ENCODE results near the gene OR52B6.

DNA sequence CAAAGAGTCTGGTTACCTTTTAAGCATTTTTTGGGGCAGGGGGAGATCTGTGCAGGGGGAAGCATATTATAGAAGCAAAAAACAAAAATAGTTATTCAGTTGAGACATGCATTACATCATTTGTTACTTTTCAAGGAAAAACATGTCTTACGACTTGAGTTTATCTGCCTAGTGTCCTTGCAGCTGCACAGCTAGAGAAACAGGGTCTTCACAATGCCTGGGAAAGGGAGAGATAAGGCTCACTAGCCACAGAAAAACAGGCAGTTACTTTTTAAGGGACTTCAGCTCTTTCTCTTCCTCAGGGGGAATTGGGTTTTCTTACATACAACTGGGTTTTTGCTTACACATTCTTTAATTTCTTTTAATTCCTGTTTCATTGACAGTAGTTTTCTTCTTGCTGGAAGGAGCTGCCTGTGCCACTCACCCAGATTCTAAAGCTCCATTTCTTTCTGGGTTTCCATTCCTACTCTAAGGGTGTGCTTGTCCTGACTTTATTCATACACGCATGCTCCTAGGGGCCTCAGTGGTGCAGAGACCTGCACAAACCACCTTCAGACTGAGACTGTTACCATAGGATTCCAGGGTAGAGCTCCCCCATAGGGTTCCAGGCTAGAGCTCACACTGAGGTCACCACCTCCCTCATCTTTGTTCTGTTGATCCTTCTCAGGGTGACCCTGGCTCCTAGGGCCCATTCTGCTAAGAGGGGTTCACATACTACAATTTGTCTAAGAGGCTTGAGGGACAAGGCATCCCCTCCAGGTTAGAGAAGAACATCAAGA is 49.4 kb upstream of the OR52B6 start:
- TF ChIP-seq, protein P1, sequence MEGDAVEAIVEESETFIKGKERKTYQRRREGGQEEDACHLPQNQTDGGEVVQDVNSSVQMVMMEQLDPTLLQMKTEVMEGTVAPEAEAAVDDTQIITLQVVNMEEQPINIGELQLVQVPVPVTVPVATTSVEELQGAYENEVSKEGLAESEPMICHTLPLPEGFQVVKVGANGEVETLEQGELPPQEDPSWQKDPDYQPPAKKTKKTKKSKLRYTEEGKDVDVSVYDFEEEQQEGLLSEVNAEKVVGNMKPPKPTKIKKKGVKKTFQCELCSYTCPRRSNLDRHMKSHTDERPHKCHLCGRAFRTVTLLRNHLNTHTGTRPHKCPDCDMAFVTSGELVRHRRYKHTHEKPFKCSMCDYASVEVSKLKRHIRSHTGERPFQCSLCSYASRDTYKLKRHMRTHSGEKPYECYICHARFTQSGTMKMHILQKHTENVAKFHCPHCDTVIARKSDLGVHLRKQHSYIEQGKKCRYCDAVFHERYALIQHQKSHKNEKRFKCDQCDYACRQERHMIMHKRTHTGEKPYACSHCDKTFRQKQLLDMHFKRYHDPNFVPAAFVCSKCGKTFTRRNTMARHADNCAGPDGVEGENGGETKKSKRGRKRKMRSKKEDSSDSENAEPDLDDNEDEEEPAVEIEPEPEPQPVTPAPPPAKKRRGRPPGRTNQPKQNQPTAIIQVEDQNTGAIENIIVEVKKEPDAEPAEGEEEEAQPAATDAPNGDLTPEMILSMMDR (IDR thresholded peaks at IDR 0.05; ENCODE audit: borderline replicate concordance, extremely low read depth, low read length, poor library complexity, severe bottlenecking): no peak
- no peak for TF ChIP-seq EZH2 (IDR thresholded peaks at IDR 0.05; ENCODE audit: borderline replicate concordance, low read depth, low read length, severe bottlenecking)

All from DND-41 (cell line).